Lower lobe of right lung (tissue), 2 donors: ENCODE data around the gene NPIPB6. TPM values are rescaled to one million over a fixed set of nuclear protein-coding genes. Genes with fewer than 3 reads are reported as not detected.

ENCODE experiments used
- ATAC-seq, 2 donors: fragments of 200-7000 bp; cut with Tn5 transposase; one replicate each; pipeline ENCODE4 v1.9.1; 2020 to 2022; ENCODE audit warnings: mild to moderate bottlenecking in 2 of 2, moderate library complexity in 2 of 2
- DNase-seq: peaks from one replicate; pipeline ENCODE4 v3.0.0-alpha.2; 2020
- H3K27ac ChIP-seq: fragments of 200-600 bp; one replicate; pipeline ENCODE4 v1.8.0; 2022
- H3K27me3 ChIP-seq: fragments of 200-600 bp; one replicate; pipeline ENCODE4 v1.8.0; 2022; ENCODE audit warnings: low read depth
- H3K36me3 ChIP-seq: fragments of 200-600 bp; one replicate; pipeline ENCODE4 v1.8.0; 2022; ENCODE audit warnings: mild to moderate bottlenecking
- H3K4me1 ChIP-seq: fragments of 200-600 bp; one replicate; pipeline ENCODE4 v1.8.0; 2022
- H3K4me3 ChIP-seq: fragments of 200-600 bp; one replicate; pipeline ENCODE4 v1.8.0; 2022; ENCODE audit warnings: mild to moderate bottlenecking
- H3K9me3 ChIP-seq: fragments of 200-600 bp; one replicate; pipeline ENCODE4 v1.8.0; 2022
- CTCF ChIP-seq: fragments of 200-600 bp; IDR thresholded peaks from one replicate; pipeline ENCODE4 v1.8.0; 2022; ENCODE audit warnings: antibody characterized with exemption, mild to moderate bottlenecking
- intact Hi-C: fragments of 100-400 bp; cut with DNase I; formaldehyde crosslinking; loops from one replicate; pipeline ENCODE4 v1.11.0; 2022
- total RNA-seq: library from RNA; stranded (reverse); fragmentation: NEBNext Ultra II Directional; extraction: Animal tissue kit (Norgen Biotek cat#: 25700); gene quantifications from one replicate; pipeline ENCODE4 v1.2.1, GENCODE V29; 2021
- donor health status: DM: no; HTN: yes; CAD: no; lungs with severe emphysema.

Gene NPIPB6
- total RNA-seq, 1 donor from 2014 or later, result not detected

- Histone ChIP-seq H3K27ac (no peak overlapping the region), H3K36me3 (no peaks in the 10 kb centered on the region), H3K4me3 (no peak overlapping the region), H3K4me1 (peaks cover 27% of the 10 kb centered on the region), H3K27me3 (peaks cover 8% of the 10 kb centered on the region), H3K9me3 (no peaks in the 10 kb centered on the region)
- DNase-seq, result no peak
- ATAC-seq, result peak; percentile 55 to 74
- TF ChIP-seq CTCF, result no peak
- intact Hi-C loops, result no loop called here
These were observed 65.4 kb downstream of the NPIPB6 start for GRCh38 chr16:28297784-28298510.

GRCh38 chr16:28297308-28297707, 66.0 kb downstream of the NPIPB6 start:
- intact Hi-C loops, result no loop called here
- H3K27ac ChIP-seq, result no peak overlapping the region
- H3K4me1 ChIP-seq, result peaks cover 31% of the 10 kb centered on the region
- H3K27me3 ChIP-seq, result peaks cover 8% of the 10 kb centered on the region
- DNase-seq (no peak), ATAC-seq (no peak)
- H3K36me3 ChIP-seq, result no peaks in the 10 kb centered on the region
- H3K4me3 ChIP-seq, result no peak overlapping the region
- no peaks in the 10 kb centered on the region for H3K9me3 ChIP-seq
- TF ChIP-seq CTCF, result no peak

GRCh38 chr16:28295276-28295675, 68.0 kb downstream of the NPIPB6 start:
- DNase-seq, result no peak
- peaks cover 8% of the 10 kb centered on the region for H3K27me3 ChIP-seq
- no peak overlapping the region for H3K27ac ChIP-seq
- no peak overlapping the region for H3K4me3 ChIP-seq
- no peak for ATAC-seq
- TF ChIP-seq CTCF, result no peak
- no peaks in the 10 kb centered on the region for H3K36me3 ChIP-seq
- H3K9me3 ChIP-seq, result no peaks in the 10 kb centered on the region
- H3K4me1 ChIP-seq, result peaks cover 31% of the 10 kb centered on the region
- intact Hi-C loops, result no loop called here

GRCh38 chr16:28294201-28294600, 69.1 kb downstream of the NPIPB6 start:
- Histone ChIP-seq H3K9me3 (no peaks in the 10 kb centered on the region), H3K36me3 (no peaks in the 10 kb centered on the region), H3K27ac (no peak overlapping the region), H3K27me3 (peaks cover 8% of the 10 kb centered on the region), H3K4me1 (peaks cover 31% of the 10 kb centered on the region), H3K4me3 (no peak overlapping the region)
- TF ChIP-seq CTCF, result no peak
- no peak for ATAC-seq
- intact Hi-C loops, result no loop called here
- no peak for DNase-seq

GRCh38 chr16:28293601-28293960, 69.7 kb downstream of the NPIPB6 start:
- ATAC-seq (no peak), DNase-seq (no peak)
- intact Hi-C loops, result no loop called here
- peak overlapping the region; percentile 65 for H3K4me3 ChIP-seq
- H3K9me3 ChIP-seq, result no peaks in the 10 kb centered on the region
- peaks cover 28% of the 10 kb centered on the region for H3K4me1 ChIP-seq
- H3K27ac ChIP-seq, result no peak overlapping the region
- no peaks in the 10 kb centered on the region for H3K36me3 ChIP-seq
- no peak for TF ChIP-seq CTCF
- H3K27me3 ChIP-seq, result peaks cover 8% of the 10 kb centered on the region
